GM19035 (cell line): ENCODE results near the gene CEP164.

ENCODE experiments used
- ATAC-seq: cut with Tn5 transposase; IDR thresholded peaks from one replicate; pipeline ENCODE4 v1.9.1; 2021; ENCODE audit not compliant: unreplicated experiment

Gene CEP164

DNA sequence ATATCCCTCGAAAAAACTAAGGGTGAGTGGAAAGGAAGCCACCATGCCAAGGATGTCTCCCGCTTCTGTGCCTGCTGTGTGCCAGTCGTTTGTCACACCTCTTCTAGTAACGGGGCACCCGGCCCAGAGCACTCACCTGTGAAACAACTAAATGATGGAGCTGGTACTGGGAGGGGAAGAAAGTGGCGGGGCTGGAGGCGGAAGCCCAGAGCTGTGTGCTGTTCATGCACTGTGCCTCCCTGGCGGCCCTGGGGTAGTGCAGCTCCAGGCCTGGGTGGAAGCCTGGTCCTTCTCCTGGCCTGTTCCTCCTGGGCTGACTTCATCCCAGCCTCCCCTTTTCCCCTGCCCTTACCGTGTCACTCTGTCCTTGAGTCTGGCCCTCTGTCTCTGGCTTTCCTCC, 130.2 kb downstream of the CEP164 start:
- no peak for ATAC-seq

DNA sequence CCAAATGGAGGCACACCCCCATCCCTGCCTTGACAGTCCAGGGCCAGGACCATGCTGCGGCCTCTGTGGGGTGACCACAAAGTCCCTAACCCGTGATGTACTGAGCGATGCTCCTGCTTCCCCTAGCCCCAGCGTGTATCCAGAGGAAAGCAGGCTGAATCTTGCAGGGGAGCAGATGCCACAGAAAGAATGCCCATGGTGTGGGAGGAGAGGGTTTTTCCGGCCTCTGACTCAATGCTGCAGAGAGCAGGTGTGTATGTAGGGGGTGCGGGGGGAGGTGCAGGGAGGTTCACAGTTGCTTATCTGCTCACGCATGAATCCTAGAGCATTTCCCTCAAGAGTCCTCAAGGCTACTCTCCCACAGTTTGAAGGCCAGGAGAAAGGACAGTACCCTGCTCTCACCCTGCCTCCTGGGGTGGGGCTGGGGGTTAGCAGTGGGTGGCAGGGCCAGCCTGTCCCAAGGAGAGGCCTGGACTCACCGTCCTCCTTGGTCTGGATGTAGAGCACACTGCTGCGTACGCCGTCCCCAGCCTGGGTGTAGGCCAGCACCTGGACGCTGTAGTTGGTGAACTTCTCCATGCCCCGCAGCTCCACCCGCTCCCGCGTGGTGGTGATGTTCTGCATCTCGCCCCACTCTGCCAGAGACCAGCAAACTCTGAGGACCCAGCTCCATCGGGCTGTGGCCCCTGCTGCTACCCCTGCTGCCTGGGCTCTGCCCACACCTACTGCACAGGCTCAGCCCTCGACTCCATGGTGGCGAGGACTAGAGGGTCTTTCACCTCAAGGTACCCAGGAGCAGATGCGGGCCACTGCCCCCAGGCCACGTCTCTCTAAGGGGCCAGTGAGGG, 130.8 kb downstream of the CEP164 start:
- ATAC-seq: no peak

DNA sequence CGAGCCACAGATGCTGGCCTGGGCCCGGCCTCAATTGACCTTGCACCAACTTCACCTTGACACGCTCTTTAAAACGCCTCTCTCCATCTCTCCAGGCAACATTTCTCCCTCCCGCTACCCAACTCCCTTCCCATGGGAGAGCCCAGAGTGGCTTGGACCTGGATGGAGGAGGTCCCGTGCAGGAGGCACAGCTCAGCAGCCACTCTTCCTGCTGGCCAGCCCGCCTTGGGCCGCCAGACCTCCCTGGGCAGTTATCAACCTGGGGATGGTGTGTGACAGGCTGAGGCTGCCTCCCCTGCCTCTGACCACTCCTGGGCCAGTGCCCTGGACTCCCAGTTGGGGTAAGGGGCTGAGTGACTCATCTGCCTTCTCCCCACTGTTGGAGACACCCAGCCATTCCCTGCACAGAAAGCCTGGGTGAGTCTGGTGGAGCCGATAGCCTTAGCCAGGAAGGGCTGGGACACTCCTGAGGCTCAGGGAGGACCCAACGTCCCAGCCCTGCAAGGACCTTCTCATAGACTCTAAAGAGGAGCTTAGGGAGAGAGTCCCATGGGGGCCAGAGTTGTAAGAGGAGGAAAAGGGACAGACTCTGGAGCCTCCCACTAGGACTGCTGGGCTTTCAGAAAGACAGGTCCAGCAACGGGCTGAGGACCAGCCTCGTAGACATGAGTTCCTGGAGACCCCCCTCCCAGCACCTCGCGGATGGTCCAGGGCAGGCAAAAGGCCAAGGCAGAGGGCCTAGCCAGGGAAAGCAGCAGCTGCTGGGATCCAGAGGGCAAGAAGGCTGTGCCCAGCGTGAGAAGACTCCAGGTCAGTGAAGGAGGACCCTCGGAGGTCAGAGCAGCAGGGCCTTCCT, 131.7 kb downstream of the CEP164 start:
- no peak for ATAC-seq

DNA sequence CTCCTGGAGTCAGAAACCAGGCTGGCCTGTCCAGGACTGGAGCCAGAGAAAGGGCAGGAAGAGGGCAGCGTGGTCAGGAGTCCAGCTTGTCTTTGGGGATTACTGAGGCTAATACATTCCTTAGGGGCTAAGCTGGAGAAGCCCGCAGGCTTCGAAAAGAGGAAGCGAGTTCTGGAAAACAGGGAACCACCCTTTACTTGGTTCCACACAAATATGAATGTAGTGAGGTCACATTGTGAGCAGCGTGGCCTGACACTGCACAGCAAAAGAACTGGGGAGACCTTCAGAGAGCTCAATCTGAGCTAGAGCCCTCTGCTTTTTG, 132.3 kb downstream of the CEP164 start:
- ATAC-seq: no peak

DNA sequence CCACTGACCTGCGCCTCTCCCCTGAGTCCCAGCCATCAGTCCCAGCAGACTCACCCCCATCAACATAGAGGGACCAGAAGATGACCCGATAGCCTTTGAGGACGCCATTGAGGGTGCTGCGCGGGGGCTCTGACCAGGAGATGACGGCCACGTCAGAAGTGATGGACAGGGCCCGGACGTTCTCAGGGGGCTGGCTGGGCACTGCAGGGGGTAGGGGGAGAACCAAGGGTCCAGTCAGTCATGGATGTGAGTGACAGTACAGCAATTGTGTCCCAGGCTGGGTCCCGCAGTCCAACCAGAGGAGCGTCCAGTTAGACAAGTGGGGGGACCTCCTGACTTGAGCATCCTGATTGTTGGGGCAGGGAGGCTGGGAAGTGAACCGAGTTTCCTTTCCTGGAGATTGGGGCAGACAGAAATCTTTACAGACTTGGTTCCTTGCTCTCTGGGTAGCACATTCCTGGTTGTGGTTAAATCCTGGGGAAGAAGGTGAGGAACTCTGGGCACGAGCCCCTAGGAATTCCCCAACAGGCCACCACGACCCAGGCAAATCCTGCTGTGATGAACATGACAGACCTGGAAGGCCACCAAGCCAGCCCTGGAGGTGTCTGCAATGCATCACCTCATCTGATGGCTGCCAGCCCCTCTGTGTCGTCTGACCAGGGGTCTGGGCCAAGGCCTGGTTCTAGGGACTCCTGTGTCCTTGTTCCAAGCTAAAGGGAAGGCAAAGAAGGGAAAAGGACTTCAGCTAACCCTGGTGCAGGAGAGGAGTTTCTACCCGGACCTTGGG, 133.9 kb downstream of the CEP164 start:
- no peak for ATAC-seq

DNA sequence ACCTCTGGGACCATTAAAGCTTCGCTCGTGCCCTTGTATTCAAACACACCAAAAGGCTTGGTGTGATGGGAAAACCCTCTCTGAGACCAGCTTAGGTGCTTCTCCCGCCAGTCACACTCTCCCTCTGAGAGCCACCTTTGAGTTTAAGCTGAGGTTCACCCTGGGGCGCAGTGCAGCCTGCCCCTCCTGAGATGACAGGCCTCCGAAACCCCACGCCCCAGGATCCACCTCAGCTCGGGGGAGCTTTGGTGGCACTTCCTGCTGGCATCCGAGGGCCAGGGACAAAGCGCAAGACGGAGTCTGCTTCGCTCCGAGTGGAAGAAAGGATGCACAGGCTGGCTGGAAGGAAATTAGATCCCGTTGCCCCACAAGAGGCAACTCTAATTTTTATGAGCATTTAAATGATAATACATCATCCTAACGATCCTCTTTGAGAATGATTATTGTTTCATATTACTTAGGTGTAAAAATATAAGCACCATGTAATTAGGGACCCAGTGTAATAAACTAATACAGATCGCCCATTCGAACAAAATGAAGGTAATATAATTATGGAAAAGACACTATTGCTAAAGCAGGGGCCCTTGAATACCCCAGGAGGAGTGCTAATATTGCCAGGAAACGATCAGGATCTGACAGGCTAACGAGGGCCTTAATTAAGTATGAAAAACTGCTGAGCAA, 134.7 kb downstream of the CEP164 start:
- no peak for ATAC-seq

DNA sequence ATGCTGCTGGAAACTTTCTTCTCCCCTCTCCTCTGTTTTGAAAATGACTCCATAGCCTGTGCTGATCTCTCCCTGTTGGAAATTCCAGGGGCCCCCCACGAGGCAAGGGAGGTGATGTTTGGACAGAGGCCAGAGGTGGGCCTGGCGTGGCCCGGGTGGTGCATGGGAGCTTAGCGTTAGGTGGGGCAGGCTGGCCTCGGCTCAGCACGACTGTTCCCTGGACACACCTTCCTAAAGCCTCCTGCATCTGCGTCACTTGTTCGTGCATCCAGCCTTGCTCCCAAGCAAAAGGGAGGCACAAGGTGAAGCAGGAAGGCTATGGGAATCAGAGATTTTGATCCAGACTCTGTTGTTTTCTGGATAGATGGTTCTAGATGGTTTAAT, 135.2 kb downstream of the CEP164 start:
- no peak for ATAC-seq
